T-cell (primary cell): ENCODE data around the gene ACTR2. TPM values are rescaled to one million over a fixed set of nuclear protein-coding genes. Genes with fewer than 3 reads are reported as not detected.
A peak's percentile ranks its signal among the peaks of the same experiment; 100 is the strongest.
"Not testable (repeated sequence)": the region's sequence is repeated elsewhere in the genome, so short reads cannot be mapped to it uniquely, and the experiment has no call there.

Source experiments
- ATAC-seq, 4 experiments: fragments of 200-7000 bp in 3 of 4; fragments of 150-1000 bp in 1 of 4; cut with Tn5 transposase; replicated peaks in 1 of 4; 1 replicate in 3 of 4; 2 replicates in 1 of 4; pipeline ENCODE4 v1.10.0; 2021; ENCODE audit warnings: moderate library complexity in 3 of 4, mild to moderate bottlenecking in 2 of 4, moderate number of reproducible peaks in 1 of 4
- CTCF ChIA-PET, 2 donors: fragments of 300-600 bp; sonication (Branson Sonifier 250); formaldehyde crosslinking; loops; one replicate each; lab custom pipeline; 2022; ENCODE audit warnings: antibody characterized with exemption in 2 of 2; lab: Charles Lee
- POLR2A ChIA-PET, 2 donors: fragments of 300-600 bp; sonication (Branson Sonifier 250); formaldehyde crosslinking; loops; one replicate each; lab custom pipeline; 2022; ENCODE audit warnings: antibody characterized with exemption in 2 of 2; lab: Charles Lee
- DNase-seq, 35 experiments: peaks; one replicate each; pipeline versions ENCODE4 v3.0.0 to v3.0.0-alpha.2; 2013 to 2023
- H3K27ac ChIP-seq: one replicate; pipeline ENCODE4 v1.5.1; 2013; ENCODE audit warnings: low read length
- H3K27me3 ChIP-seq, 2 experiments: replicated peaks in 1 of 2; 1 replicate in 1 of 2; 2 replicates in 1 of 2; pipeline versions ENCODE4 v1.6.1 to v1.7.0; 2013; ENCODE audit warnings: low read length in 1 of 2, mixed read lengths in 1 of 2; ENCODE audit not compliant: control insufficient read depth in 2 of 2, insufficient read depth in 2 of 2; ENCODE audit errors: extremely low read depth in 1 of 2
- H3K36me3 ChIP-seq, 2 donors: 1 replicate in 1 of 2; 2 replicates in 1 of 2; pipeline versions ENCODE4 v1.6.1 to v1.7.0; 2013; ENCODE audit warnings: low read length in 1 of 2; ENCODE audit not compliant: control insufficient read depth in 2 of 2, insufficient read depth in 1 of 2; ENCODE audit errors: extremely low read depth in 1 of 2
- H3K4me1 ChIP-seq, 2 experiments: 1 replicate in 1 of 2; 2 replicates in 1 of 2; pipeline versions ENCODE4 v1.6.1 to v1.7.0; 2013; ENCODE audit warnings: low read length in 2 of 2, mixed read lengths in 1 of 2; ENCODE audit not compliant: insufficient read depth in 2 of 2, control insufficient read depth in 1 of 2; ENCODE audit errors: extremely low read depth in 1 of 2
- H3K4me3 ChIP-seq, 2 donors: 1 replicate in 1 of 2; 2 replicates in 1 of 2; pipeline versions ENCODE4 v1.5.1 to v1.7.0; 2013; ENCODE audit warnings: mild to moderate bottlenecking in 2 of 2, low read length in 1 of 2, moderate library complexity in 1 of 2; ENCODE audit not compliant: control insufficient read depth in 1 of 2; ENCODE audit errors: extremely low read depth in 1 of 2
- H3K9me3 ChIP-seq: 2 replicates; pipeline ENCODE4 v1.7.0; 2013
- H3K27ac Mint-ChIP-seq, 2 donors: one replicate each; pipeline ENCODE4 v1.8.0; 2020 to 2021; ENCODE audit warnings: mild to moderate bottlenecking in 2 of 2, mixed read lengths in 2 of 2
- H3K27me3 Mint-ChIP-seq, 2 donors: one replicate each; pipeline ENCODE4 v1.8.0; 2021 to 2022; ENCODE audit warnings: mixed read lengths in 2 of 2
- H3K36me3 Mint-ChIP-seq: one replicate; pipeline ENCODE4 v1.8.0; 2021; ENCODE audit warnings: mixed read lengths
- H3K4me1 Mint-ChIP-seq, 3 donors: one replicate each; pipeline ENCODE4 v1.8.0; 2020 to 2022; ENCODE audit warnings: mixed read lengths in 3 of 3, mild to moderate bottlenecking in 1 of 3
- H3K4me3 Mint-ChIP-seq, 3 donors: one replicate each; pipeline ENCODE4 v1.8.0; 2020 to 2022; ENCODE audit warnings: mild to moderate bottlenecking in 3 of 3, mixed read lengths in 3 of 3, moderate library complexity in 3 of 3
- H3K9me3 Mint-ChIP-seq, 3 donors: one replicate each; pipeline ENCODE4 v1.8.0; 2020 to 2022; ENCODE audit warnings: mixed read lengths in 3 of 3
- WGBS: methylation state at CpG from one replicate; pipeline ENCODE4 v1.1.5; 2013; ENCODE audit warnings: missing lambda C conversion rate; ENCODE audit not compliant: insufficient coverage; 5-methylcytosine and 5-hydroxymethylcytosine counted together
- total RNA-seq, 35 experiments: library from RNA in 6 of 35; stranded (reverse) in 6 of 35; fragments of 120-200 nt in 1 of 35; gene quantifications; one replicate each; pipeline versions ENCODE4 v1.2.1 to v1.2.4 and lab custom pipeline; 2013 to 2026

The ACTR2 gene
- total RNA-seq, 5 donors from 2014 or later (not counting 1 experiment from before 2014, with no cell fraction given), result 234 to 267 (median 246) TPM

GRCh38 chr2:65232636-65233035, 5.0 kb downstream of the ACTR2 start:
- Mint-ChIP-seq H3K4me1 (peaks cover 60 to 78% (median 74%) of the 10 kb centered on the region in 3 donors), H3K4me3 (peak overlapping the region; percentile 19 to 53 (median 41)), H3K9me3 (no peaks in the 10 kb centered on the region), H3K36me3 (peaks cover 19% of the 10 kb centered on the region), H3K27ac (peak overlapping the region; percentile 59 to 62), H3K27me3 (peaks cover 0 to under 1% of the 10 kb centered on the region in 2 donors)
- ATAC-seq (peak in 3 of 4 experiments; percentile 32 to 45 (median 36)), DNase-seq (peak in 1 of 35 experiments; percentile 33)
- no peaks in the 10 kb centered on the region for H3K9me3 ChIP-seq
- peak overlapping the region; percentile 20 for H3K27ac ChIP-seq
- POLR2A ChIA-PET, result no interaction called here
- CTCF ChIA-PET, result interaction anchor here in 1 of 2 donors (0.5 kb wide), 1 partner anchor 635 kb away, joined by 4 read pairs; no protein-coding TSS in a partner anchor
- peaks cover 29 to 65% of the 10 kb centered on the region in 2 experiments for H3K4me1 ChIP-seq
- H3K27me3 ChIP-seq, result no peaks in the 10 kb centered on the region
- WGBS, result 0% methylated on average over 1 of the region's 2 CpGs
- peaks cover 0 to 5% of the 10 kb centered on the region in 2 donors for H3K36me3 ChIP-seq
- no peak overlapping the region for H3K4me3 ChIP-seq

- Mint-ChIP-seq H3K27ac (no peak overlapping the region), H3K9me3 (no peaks in the 10 kb centered on the region), H3K36me3 (peaks cover 18% of the 10 kb centered on the region), H3K27me3 (no peaks in the 10 kb centered on the region), H3K4me1 (peaks cover 38 to 72% (median 62%) of the 10 kb centered on the region in 3 donors), H3K4me3 (peak overlapping the region in 1 of 3 donors; percentile 39)
- H3K27ac ChIP-seq, result no peak overlapping the region
- H3K4me1 ChIP-seq, result peaks cover 0 to 32% of the 10 kb centered on the region in 2 experiments
- no peaks in the 10 kb centered on the region for H3K9me3 ChIP-seq
- H3K27me3 ChIP-seq, result no peaks in the 10 kb centered on the region
- 94% methylated on average over 2 of the region's 3 CpGs for WGBS
- H3K36me3 ChIP-seq, result peaks cover 0 to 36% of the 10 kb centered on the region in 2 donors
- POLR2A ChIA-PET, result interaction anchor here in 1 of 2 donors (0.7 kb wide), 1 partner anchor 209 kb away, joined by 3 read pairs; no protein-coding TSS in a partner anchor
- H3K4me3 ChIP-seq, result no peak overlapping the region
- ATAC-seq (no peak), DNase-seq (no peak)
- CTCF ChIA-PET, result interaction anchor here in 1 of 2 donors (0.7 kb wide), 1 partner anchor 912 kb away, joined by 3 read pairs; no protein-coding TSS in a partner anchor
Measured at GRCh38 chr2:65240657-65241056, 13.0 kb downstream of the ACTR2 start.

- H3K27me3 ChIP-seq, H3K9me3 Mint-ChIP-seq, H3K4me3 Mint-ChIP-seq, H3K27me3 Mint-ChIP-seq, H3K4me3 ChIP-seq, DNase-seq, CTCF ChIA-PET, H3K9me3 ChIP-seq, POLR2A ChIA-PET, H3K27ac ChIP-seq, ATAC-seq, H3K27ac Mint-ChIP-seq: not testable (repeated sequence)
- Mint-ChIP-seq H3K4me1 (peaks cover 39 to 60% (median 55%) of the 10 kb centered on the region in 3 donors), H3K36me3 (peaks cover 27% of the 10 kb centered on the region)
- no CpG with 5 or more reads among the region's 2 CpGs for WGBS
- H3K4me1 ChIP-seq, result peaks cover 0 to 15% of the 10 kb centered on the region in 2 experiments
- peaks cover 0 to 55% of the 10 kb centered on the region in 2 donors for H3K36me3 ChIP-seq
Measured at GRCh38 chr2:65244452-65244851, 16.8 kb downstream of the ACTR2 start.

- Mint-ChIP-seq H3K4me1 (peaks cover 24 to 35% (median 32%) of the 10 kb centered on the region in 3 donors), H3K9me3 (no peaks in the 10 kb centered on the region)
- CTCF ChIA-PET, result no interaction called here
Measured at GRCh38 chr2:65252640-65253039, 25.0 kb downstream of the ACTR2 start.

GRCh38 chr2:65255356-65255755, 27.7 kb downstream of the ACTR2 start:
- no peak overlapping the region for H3K27ac ChIP-seq
- no peaks in the 10 kb centered on the region for H3K4me1 ChIP-seq
- DNase-seq, result no peak
- Mint-ChIP-seq H3K9me3 (no peaks in the 10 kb centered on the region), H3K27ac (no peak overlapping the region), H3K4me3 (no peak overlapping the region), H3K27me3 (no peaks in the 10 kb centered on the region), H3K36me3 (peaks cover 27% of the 10 kb centered on the region), H3K4me1 (peaks cover 21 to 34% (median 33%) of the 10 kb centered on the region in 3 donors)
- ATAC-seq, result no peak
- ChIA-PET POLR2A (no interaction called here), CTCF (interaction anchor here in 1 of 2 donors (0.5 kb wide), 1 partner anchor 160 kb away, joined by 3 read pairs; no protein-coding TSS in a partner anchor)
- no peak overlapping the region for H3K4me3 ChIP-seq
- peaks cover 5 to 59% of the 10 kb centered on the region in 2 donors for H3K36me3 ChIP-seq
- no peaks in the 10 kb centered on the region for H3K27me3 ChIP-seq
- 90% methylated on average over 4 of the region's 6 CpGs for WGBS
- H3K9me3 ChIP-seq, result no peaks in the 10 kb centered on the region

More at GRCh38 chr2:65252640-65253039, 25.0 kb downstream of the ACTR2 start:
- ATAC-seq, result no peak
- H3K27ac ChIP-seq, result no peak overlapping the region
- H3K27me3 Mint-ChIP-seq, result no peaks in the 10 kb centered on the region
- no peak overlapping the region for H3K4me3 Mint-ChIP-seq
- no peak overlapping the region for H3K27ac Mint-ChIP-seq
- no peak overlapping the region for H3K4me3 ChIP-seq
- H3K36me3 ChIP-seq, result peaks cover 5 to 56% of the 10 kb centered on the region in 2 donors
- H3K9me3 ChIP-seq, result no peaks in the 10 kb centered on the region
- H3K27me3 ChIP-seq, result no peaks in the 10 kb centered on the region
- POLR2A ChIA-PET, result interaction anchor here (0.5 to 0.6 kb wide), 3 partner anchors 17 to 443 kb away, joined by 3 to 6 read pairs (median 4); no protein-coding TSS in a partner anchor
- peaks cover 0 to 2% of the 10 kb centered on the region in 2 experiments for H3K4me1 ChIP-seq
- no peak for DNase-seq
- H3K36me3 Mint-ChIP-seq, result peaks cover 32% of the 10 kb centered on the region

- no peaks in the 10 kb centered on the region for H3K9me3 ChIP-seq
- peaks cover 27% of the 10 kb centered on the region for H3K36me3 Mint-ChIP-seq
- 100% methylated on average over 1 of the region's 1 CpG for whole genome bisulfite sequencing
- ATAC-seq (no peak), DNase-seq (no peak)
- H3K27me3 ChIP-seq, result no peaks in the 10 kb centered on the region
- no peak overlapping the region for H3K4me3 Mint-ChIP-seq
- H3K4me1 Mint-ChIP-seq, result peaks cover 21 to 34% (median 30%) of the 10 kb centered on the region in 3 donors
- no peak overlapping the region for H3K27ac ChIP-seq
- H3K4me3 ChIP-seq, result no peak overlapping the region
- peaks cover 5 to 62% of the 10 kb centered on the region in 2 donors for H3K36me3 ChIP-seq
- ChIA-PET CTCF (no interaction called here), POLR2A (no interaction called here)
- H3K9me3 Mint-ChIP-seq, result no peaks in the 10 kb centered on the region
- no peak overlapping the region for H3K27ac Mint-ChIP-seq
- no peaks in the 10 kb centered on the region for H3K4me1 ChIP-seq
- H3K27me3 Mint-ChIP-seq, result no peaks in the 10 kb centered on the region
Measured at GRCh38 chr2:65256054-65256453, 28.4 kb downstream of the ACTR2 start.
